ENCODE results near the gene HSDL2.

- TF ChIP-seq CTCF (conservative IDR thresholded peaks at IDR 0.05 in 1 of 2, IDR thresholded peaks at IDR 0.05 in 1 of 2; ENCODE audit: extremely low read depth in 1 of 2, insufficient read depth in 1 of 2, low read depth in 1 of 2, low read length in 2 of 2), result no peak
- no peak for TF ChIP-seq EZH2 (IDR thresholded peaks at IDR 0.05; ENCODE audit: borderline replicate concordance, low read length)
Observed at GRCh38 chr9:112352209-112352608, 27.7 kb upstream of the HSDL2 start.

All from mammary epithelial cell (primary cell).